ENCODE results near the gene ARHGEF11.

- TF ChIP-seq CTCF (optimal IDR thresholded peaks at IDR 0.05 in 1 of 3, IDR thresholded peaks at IDR 0.05 in 1 of 3, conservative IDR thresholded peaks at IDR 0.05 in 1 of 3; ENCODE audit: extremely low read depth in 1 of 3, insufficient read depth in 2 of 3, low read length in 3 of 3), result no peak
- no peak for TF ChIP-seq EZH2 (IDR thresholded peaks at IDR 0.05; ENCODE audit: low read length)
Measured at GRCh38 chr1:157025385-157025784, 20.2 kb downstream of the ARHGEF11 start.
